ENCODE measurements around the gene RANBP10.

The RANBP10 gene

GRCh38 chr16:67780847-67781564 lies 25.4 kb downstream of the RANBP10 start:
- no peak for DNase-seq (ENCODE audit: low read depth)
- no peak overlapping the region for H3K4me3 ChIP-seq (ENCODE audit: low read length)
- TF ChIP-seq CTCF (conservative IDR thresholded peaks at IDR 0.05; ENCODE audit: low read depth, low read length) = no peak

GRCh38 chr16:67779256-67780014 lies 26.9 kb downstream of the RANBP10 start:
- DNase-seq (ENCODE audit: low read depth) = no peak
- TF ChIP-seq CTCF (conservative IDR thresholded peaks at IDR 0.05; ENCODE audit: low read depth, low read length) = no peak

GRCh38 chr16:67775273-67775672 lies 31.1 kb downstream of the RANBP10 start:
- no peak overlapping the region for H3K4me3 ChIP-seq (ENCODE audit: low read length)
- no peak for DNase-seq (ENCODE audit: low read depth)
- TF ChIP-seq CTCF (conservative IDR thresholded peaks at IDR 0.05; ENCODE audit: low read depth, low read length) = no peak

More at GRCh38 chr16:67779256-67780014, 26.9 kb downstream of the RANBP10 start:
- no peak overlapping the region for H3K4me3 ChIP-seq (ENCODE audit: low read length)

GRCh38 chr16:67774457-67774853 lies 31.9 kb downstream of the RANBP10 start:
- no peak overlapping the region for H3K4me3 ChIP-seq (ENCODE audit: low read length)
- DNase-seq (ENCODE audit: low read depth) = no peak
- TF ChIP-seq CTCF (conservative IDR thresholded peaks at IDR 0.05; ENCODE audit: low read depth, low read length) = no peak

- TF ChIP-seq CTCF (conservative IDR thresholded peaks at IDR 0.05; ENCODE audit: low read depth, low read length) = no peak
- DNase-seq (ENCODE audit: low read depth) = peak; percentile 28
- H3K4me3 ChIP-seq (ENCODE audit: low read length) = no peak overlapping the region
These were observed 32.5 kb downstream of the RANBP10 start for GRCh38 chr16:67773569-67774456.

- no peak for TF ChIP-seq CTCF (conservative IDR thresholded peaks at IDR 0.05; ENCODE audit: low read depth, low read length)
- no peak overlapping the region for H3K4me3 ChIP-seq (ENCODE audit: low read length)
- peak; percentile 22 for DNase-seq (ENCODE audit: low read depth)
These were observed 33.3 kb downstream of the RANBP10 start for GRCh38 chr16:67773099-67773498.

Data from retinal pigment epithelial cell (primary cell).